ENCODE measurements around the gene IGLL1. TPM values are rescaled to one million over a fixed set of nuclear protein-coding genes. Genes with fewer than 3 reads are reported as not detected.

The IGLL1 gene
- polyA plus RNA-seq, 1 of the 3 experiments (the other 2 are of a cell fraction), result not detected

GRCh38 chr22:23566705-23567475, 13.2 kb downstream of the IGLL1 start:
- CTCF ChIA-PET, result interaction anchor here (2.8 kb wide), 1 partner anchor 24 kb away, joined by 13 read pairs; no protein-coding TSS in a partner anchor
- Histone ChIP-seq H3K9me3 (no peaks in the 10 kb centered on the region), H3K27ac (ENCODE audit: low read depth in 2 of 2, low read length in 1 of 2) (no peak overlapping the region), H3K36me3 (replicated peaks in 1 of 2; ENCODE audit: control insufficient read depth in 1 of 2, insufficient read depth in 2 of 2, low read length in 1 of 2) (no peaks in the 10 kb centered on the region), H3K9me2 (no peaks in the 10 kb centered on the region), H4K20me1 (ENCODE audit: insufficient read depth) (no peaks in the 10 kb centered on the region), H3F3A (replicated peaks; ENCODE audit: insufficient read depth) (no peaks in the 10 kb centered on the region), H3K27me3 (ENCODE audit: insufficient read depth) (peaks cover 18% of the 10 kb centered on the region), H3K4me1 (ENCODE audit: control insufficient read depth in 1 of 2, insufficient read depth in 2 of 2, low read depth in 1 of 2, low read length in 1 of 2) (peaks cover 0 to 8% of the 10 kb centered on the region in 2 experiments; a peak in 1 of 4 replicates), H2AFZ (ENCODE audit: low read depth) (no peak overlapping the region), H3K79me2 (ENCODE audit: insufficient read depth) (no peaks in the 10 kb centered on the region), H3K4me2 (peak overlapping the region; percentile 72; the same call in 1 of the 2 replicates), H3K4me3 (ENCODE audit: low read depth in 2 of 2, low read length in 1 of 2) (peak overlapping the region in 1 of 2 experiments; percentile 42; a peak in 2 of 4 replicates), H3K9ac (no peak overlapping the region)
- 91% methylated on average over 34 of the region's 37 CpGs for WGBS (ENCODE audit: low lambda C conversion rate)
- TF ChIP-seq EP300 (IDR thresholded peaks at IDR 0.05; ENCODE audit: borderline replicate concordance in 1 of 2, low read depth in 1 of 2, low read length in 1 of 2) (no peak), ZBTB33 (IDR thresholded peaks at IDR 0.05; ENCODE audit: borderline replicate concordance, low read depth) (no peak), FOSL2 (IDR thresholded peaks at IDR 0.05; ENCODE audit: borderline replicate concordance, low read depth) (no peak), CTCF (IDR thresholded peaks at IDR 0.05) (no peak), ELF1 (IDR thresholded peaks at IDR 0.05) (no peak)
- POLR2A ChIA-PET, result no interaction called here
- no peak for DNase-seq

GRCh38 chr22:23565915-23566704, 14.0 kb downstream of the IGLL1 start:
- no peak overlapping the region for H2AFZ ChIP-seq (ENCODE audit: low read depth)
- TF ChIP-seq RAD21 (IDR thresholded peaks at IDR 0.05; ENCODE audit: low read length) (no peak), CTCF (IDR thresholded peaks at IDR 0.05) (no peak), YY1 (IDR thresholded peaks at IDR 0.05; ENCODE audit: low read depth) (no peak), ELF1 (IDR thresholded peaks at IDR 0.05) (no peak), FOXJ3 (CRISPR knock-in tag; IDR thresholded peaks at IDR 0.05) (no peak), TAF1 (IDR thresholded peaks at IDR 0.05; ENCODE audit: borderline replicate concordance, low read depth, low read length) (no peak), NRF1 (IDR thresholded peaks at IDR 0.05; ENCODE audit: low read depth, low read length) (no peak), EP300 (IDR thresholded peaks at IDR 0.05; ENCODE audit: borderline replicate concordance in 1 of 2, low read depth in 1 of 2, low read length in 1 of 2) (no peak)
- H3K36me3 ChIP-seq (replicated peaks in 1 of 2; ENCODE audit: control insufficient read depth in 1 of 2, insufficient read depth in 2 of 2, low read length in 1 of 2), result no peaks in the 10 kb centered on the region
- H3K4me3 ChIP-seq (ENCODE audit: low read depth in 2 of 2, low read length in 1 of 2), result peak overlapping the region; percentile 37 to 42; a peak in 3 of 4 replicates
- no peaks in the 10 kb centered on the region for H3K9me2 ChIP-seq
- H3F3A ChIP-seq (replicated peaks; ENCODE audit: insufficient read depth), result no peaks in the 10 kb centered on the region
- POLR2A ChIA-PET, result no interaction called here
- peaks cover 0 to 8% of the 10 kb centered on the region in 2 experiments; a peak in 1 of 4 replicates for H3K4me1 ChIP-seq (ENCODE audit: control insufficient read depth in 1 of 2, insufficient read depth in 2 of 2, low read depth in 1 of 2, low read length in 1 of 2)
- DNase-seq, result peak; percentile 90
- CTCF ChIA-PET, result interaction anchor here (1.3 kb wide), 1 partner anchor 283 kb away, joined by 3 read pairs; no protein-coding TSS in a partner anchor
- WGBS (ENCODE audit: low lambda C conversion rate), result 9% methylated on average over 28 of the region's 73 CpGs
- peak overlapping the region; percentile 72 for H3K4me2 ChIP-seq
- no peaks in the 10 kb centered on the region for H4K20me1 ChIP-seq (ENCODE audit: insufficient read depth)
- H3K79me2 ChIP-seq (ENCODE audit: insufficient read depth), result no peaks in the 10 kb centered on the region
- peaks cover 18% of the 10 kb centered on the region for H3K27me3 ChIP-seq (ENCODE audit: insufficient read depth)
- no peak overlapping the region for H3K27ac ChIP-seq (ENCODE audit: low read depth in 2 of 2, low read length in 1 of 2)
- H3K9me3 ChIP-seq, result no peaks in the 10 kb centered on the region
- no peak overlapping the region for H3K9ac ChIP-seq

Measured in SK-N-SH (cell line).